ENCODE data around the gene SLC23A2.

- TF ChIP-seq CTCF (tag by site-specific recombination; IDR thresholded peaks at IDR 0.05) (no peak), ZNF670 (tag by site-specific recombination; IDR thresholded peaks at IDR 0.05; ENCODE audit: low read depth) (no peak), ZNF23 (tag by site-specific recombination; IDR thresholded peaks at IDR 0.05; ENCODE audit: borderline replicate concordance) (no peak), PRDM2 (tag by site-specific recombination; IDR thresholded peaks at IDR 0.05; ENCODE audit: borderline replicate concordance) (no peak), EGR2 (tag by site-specific recombination; IDR thresholded peaks at IDR 0.05; ENCODE audit: low read depth) (no peak), BCL11A (tag by site-specific recombination; IDR thresholded peaks at IDR 0.05; ENCODE audit: low read depth) (no peak), ZNF660 (tag by site-specific recombination; IDR thresholded peaks at IDR 0.05) (no peak), ZBTB1 (tag by site-specific recombination; IDR thresholded peaks at IDR 0.05) (no peak), ZNF302 (tag by site-specific recombination; IDR thresholded peaks at IDR 0.05; ENCODE audit: low read depth) (no peak), MEIS1 (CRISPR knock-in tag; IDR thresholded peaks at IDR 0.05; ENCODE audit: borderline replicate concordance) (no peak), HOXD13 (CRISPR knock-in tag; IDR thresholded peaks at IDR 0.05; ENCODE audit: borderline replicate concordance) (no peak), HOXC10 (CRISPR knock-in tag; IDR thresholded peaks at IDR 0.05) (no peak)
Measured at GRCh38 chr20:5005326-5005725, 4.0 kb upstream of the SLC23A2 start.

All from HEK293 (cell line).